IMR-90 (cell line): ENCODE data around the gene IL17D. TPM values are rescaled to one million over a fixed set of nuclear protein-coding genes. Genes with fewer than 3 reads are reported as not detected.

Source experiments
- ATAC-seq: fragments of 200-7000 bp; cut with Tn5 transposase; 2 replicates; pipeline ENCODE4 v1.9.1; 2020; ENCODE audit warnings: low read depth, mild to moderate bottlenecking, moderate library complexity
- BruUV-seq: library from RNA; stranded (reverse); fragments of 400-500 nt; replicated peaks from 2 replicates; lab custom pipeline; 2021; lab: Mats Ljungman, UMichigan
- CTCF ChIA-PET: fragments of 300-600 bp; formaldehyde crosslinking; extraction: SDS; loops from one replicate; lab custom pipeline; 2021; ENCODE audit warnings: antibody characterized with exemption; lab: Yijun Ruan, JAX
- POLR2A ChIA-PET: fragments of 300-600 bp; sonication (Branson Sonifier 250); formaldehyde crosslinking; loops from one replicate; lab custom pipeline; 2022; ENCODE audit warnings: antibody characterized with exemption; ENCODE audit not compliant: unreplicated experiment; lab: Charles Lee
- DNase-seq: peaks from one replicate; pipeline ENCODE4 v3.0.0; 2013
- H2AFZ ChIP-seq: replicated peaks from 2 replicates; pipeline ENCODE3; 2013; ENCODE audit warnings: low read length, mild to moderate bottlenecking; ENCODE audit not compliant: poor library complexity
- H2AK5ac ChIP-seq: 2 replicates; pipeline ENCODE4 v1.6.1; 2013; ENCODE audit warnings: low read depth, low read length, inconsistent platforms
- H2AK9ac ChIP-seq: replicated peaks from 2 replicates; pipeline ENCODE3; 2013; ENCODE audit warnings: mild to moderate bottlenecking, low read depth, low read length, moderate library complexity; ENCODE audit not compliant: poor library complexity
- H2BK120ac ChIP-seq: 2 replicates; pipeline ENCODE4 v1.6.1; 2013; ENCODE audit warnings: low read depth, low read length, inconsistent platforms
- H2BK15ac ChIP-seq: 3 replicates; pipeline ENCODE4 v1.6.1; 2013; ENCODE audit warnings: low read depth, low read length, inconsistent platforms
- H2BK20ac ChIP-seq: 2 replicates; pipeline ENCODE4 v1.6.1; 2013; ENCODE audit warnings: low read depth, mild to moderate bottlenecking, inconsistent platforms, low read length, moderate library complexity
- H2BK5ac ChIP-seq: 2 replicates; pipeline ENCODE4 v1.6.1; 2013; ENCODE audit warnings: mild to moderate bottlenecking, low read depth, low read length, inconsistent platforms; ENCODE audit not compliant: poor library complexity, severe bottlenecking
- H3K14ac ChIP-seq: replicated peaks from 2 replicates; pipeline ENCODE4 v1.6.1; 2013; ENCODE audit warnings: low read depth, low read length, inconsistent platforms
- H3K18ac ChIP-seq: 2 replicates; pipeline ENCODE4 v1.6.1; 2013; ENCODE audit warnings: low read depth, low read length, control low read depth
- H3K23ac ChIP-seq: 2 replicates; pipeline ENCODE4 v1.6.1; 2013; ENCODE audit warnings: low read depth, low read length, inconsistent platforms
- H3K27ac ChIP-seq: 2 replicates; pipeline ENCODE4 v1.5.1; 2013; ENCODE audit warnings: mild to moderate bottlenecking, control low read depth, low read length; ENCODE audit not compliant: insufficient read depth
- H3K27me3 ChIP-seq: 2 replicates; pipeline ENCODE4 v1.6.1; 2013; ENCODE audit warnings: low read length; ENCODE audit not compliant: control insufficient read depth, insufficient read depth
- H3K36me3 ChIP-seq: 2 replicates; pipeline ENCODE4 v1.6.1; 2013; ENCODE audit warnings: low read length, mixed read lengths; ENCODE audit not compliant: control insufficient read depth, insufficient read depth
- H3K4ac ChIP-seq: 2 replicates; pipeline ENCODE4 v1.6.1; 2013; ENCODE audit warnings: low read depth, low read length, inconsistent platforms
- H3K4me1 ChIP-seq: 2 replicates; pipeline ENCODE4 v1.6.1; 2013; ENCODE audit warnings: low read length, mixed read lengths; ENCODE audit not compliant: control insufficient read depth, insufficient read depth
- H3K4me2 ChIP-seq: 2 replicates; pipeline ENCODE4 v1.6.1; 2013; ENCODE audit warnings: low read depth, mild to moderate bottlenecking, control low read depth, low read length, moderate library complexity
- H3K4me3 ChIP-seq: 2 replicates; pipeline ENCODE4 v1.5.1; 2013; ENCODE audit warnings: low read depth, mild to moderate bottlenecking, control low read depth, low read length, moderate library complexity; ENCODE audit not compliant: insufficient read depth
- H3K56ac ChIP-seq: 2 replicates; pipeline ENCODE4 v1.6.1; 2013; ENCODE audit warnings: low read length, inconsistent platforms; ENCODE audit not compliant: insufficient read depth; ENCODE audit errors: extremely low read depth
- H3K79me1 ChIP-seq, 2 experiments: 2 replicates each; pipeline ENCODE4 v1.6.1; 2013; ENCODE audit warnings: low read length in 2 of 2, inconsistent platforms in 1 of 2, low read depth in 1 of 2
- H3K9ac ChIP-seq: 2 replicates; pipeline ENCODE4 v1.6.1; 2013; ENCODE audit warnings: low read depth, low read length, control low read depth
- H3K9me1 ChIP-seq: 2 replicates; pipeline ENCODE4 v1.6.1; 2013; ENCODE audit warnings: low read length, inconsistent platforms; ENCODE audit not compliant: insufficient read depth
- H3K9me3 ChIP-seq: 2 replicates; pipeline ENCODE4 v1.6.1; 2013; ENCODE audit warnings: low read length; ENCODE audit not compliant: control insufficient read depth, insufficient read depth
- H4K20me1 ChIP-seq: 2 replicates; pipeline ENCODE4 v1.6.1; 2013; ENCODE audit warnings: low read length, inconsistent platforms; ENCODE audit not compliant: insufficient read depth
- H4K5ac ChIP-seq: 2 replicates; pipeline ENCODE4 v1.6.1; 2013; ENCODE audit warnings: mild to moderate bottlenecking, low read depth, low read length, control low read depth
- H4K8ac ChIP-seq, 2 experiments: 2 replicates each; pipeline ENCODE4 v1.6.1; 2013; ENCODE audit warnings: low read depth in 2 of 2, low read length in 2 of 2, control low read depth in 1 of 2, inconsistent platforms in 1 of 2
- H4K91ac ChIP-seq: 2 replicates; pipeline ENCODE4 v1.6.1; 2013; ENCODE audit warnings: low read depth, low read length, inconsistent platforms; ENCODE audit not compliant: insufficient read depth
- CEBPB ChIP-seq: IDR thresholded peaks from 2 replicates; pipeline ENCODE4 v1.6.1; 2012; ENCODE audit warnings: low read depth, low read length, improper control_type of control experiment
- CHD1 ChIP-seq: IDR thresholded peaks from 2 replicates; pipeline ENCODE4 v1.6.1; 2012; ENCODE audit warnings: low read depth, low read length, improper control_type of control experiment
- FOS ChIP-seq: fragments of 150-350 bp; IDR thresholded peaks from 2 replicates; pipeline ENCODE4 v1.6.1; 2016; ENCODE audit warnings: low read depth, low read length
- NFE2L2 ChIP-seq: fragments of 150-350 bp; IDR thresholded peaks from 2 replicates; pipeline ENCODE4 v1.6.1; 2016; ENCODE audit warnings: low read depth, mild to moderate bottlenecking, low read length
- WGBS, 2 experiments: methylation state at CpG; one replicate each; pipeline versions ENCODE4 v1.1.5 to v1.1.7; 2013; ENCODE audit warnings: missing lambda C conversion rate in 2 of 2; ENCODE audit not compliant: insufficient read length in 1 of 2; ENCODE audit errors: extremely low coverage in 2 of 2; 5-methylcytosine and 5-hydroxymethylcytosine counted together
- dilution Hi-C: fragments of 300-500 bp; cut with HindIII; formaldehyde crosslinking; loops from one replicate; pipeline ENCODE4 v1.14.3; 2018; ENCODE audit warnings: low sequenced_read_pairs; ENCODE audit not compliant: unreplicated experiment
- in situ Hi-C: fragments of 300-500 bp; cut with MboI; formaldehyde crosslinking; loops from 3 replicates; pipeline ENCODE4 v1.14.3; 2019; ENCODE audit warnings: low sequenced_read_pairs, inconsistent platforms, mixed read lengths
- intact Hi-C: fragments of 100-400 bp; cut with micrococcal nuclease; formaldehyde crosslinking; loops from 2 replicates; pipeline ENCODE4 v1.10.0; 2022
- polyA plus RNA-seq, 3 experiments: library from polyadenylated mRNA; depleted of rRNA; stranded (reverse); fragments of >200 nt; gene quantifications; 2 replicates each; pipeline ENCODE4 v1.2.3, GENCODE V29; 2012; ENCODE audit warnings: low replicate concordance in 1 of 3
- total RNA-seq: library from RNA; depleted of rRNA; stranded (reverse); fragments of >200 nt; gene quantifications from 2 replicates; pipeline ENCODE4 v1.2.3, GENCODE V29; 2012
- TF ChIP-seq, protein P1 (sequence below): fragments of 150-350 bp; IDR thresholded peaks from 2 replicates; pipeline ENCODE4 v1.6.1; 2016; ENCODE audit warnings: low read depth, mild to moderate bottlenecking, low read length, moderate library complexity, borderline replicate concordance

Gene IL17D
- total and polyA plus RNA-seq, 2 of the 4 experiments (the other 2 are of a cell fraction) = 0.72 to 1.4 TPM

DNA sequence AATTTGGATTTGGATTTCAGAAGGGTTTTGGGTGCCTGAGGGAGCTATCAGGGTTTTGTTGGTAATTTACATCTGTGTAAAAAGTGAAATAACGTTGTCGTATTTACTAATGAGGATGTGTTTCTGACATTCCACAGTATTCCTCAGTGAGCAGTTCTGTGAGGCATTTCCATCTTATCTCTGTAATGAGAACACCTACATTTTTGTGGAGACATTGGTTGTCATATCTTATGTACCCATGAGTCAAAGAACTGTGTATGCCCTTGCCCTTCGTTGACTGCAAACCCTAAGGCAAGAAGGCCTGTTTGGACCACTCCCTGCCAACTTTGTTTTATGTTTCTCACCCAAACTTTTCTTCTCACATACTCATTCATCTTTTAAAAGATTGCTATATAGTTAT is 14.2 kb upstream of the IL17D start:
- H2AFZ ChIP-seq = no peak overlapping the region
- ATAC-seq (no peak), DNase-seq (no peak)
- ChIA-PET POLR2A (no interaction called here), CTCF (interaction anchor here (1.0 kb wide), 1 partner anchor 13 kb away, joined by 4 read pairs; no protein-coding TSS in a partner anchor)
- no CpG with 5 or more reads among the region's 3 CpGs for WGBS, 2 experiments
- intact Hi-C loops (loop anchor here (5.0 kb wide), 1 partner anchor 162 kb away; the partner anchor contains the start of gene CRYL1), dilution Hi-C loops (no loop called here), in situ Hi-C loops (no loop called here)
- H4K8ac ChIP-seq = no peak overlapping the region
- H2AK9ac ChIP-seq = no peak overlapping the region
- H3K36me3 ChIP-seq = no peaks in the 10 kb centered on the region
- no peaks in the 10 kb centered on the region for H3K9me3 ChIP-seq
- H3K9ac ChIP-seq = no peak overlapping the region
- H3K4ac ChIP-seq = no peak overlapping the region
- H3K18ac ChIP-seq = no peak overlapping the region
- H3K27me3 ChIP-seq = no peaks in the 10 kb centered on the region
- H3K27ac ChIP-seq = no peak overlapping the region
- H3K79me1 ChIP-seq = no peaks in the 10 kb centered on the region
- H3K23ac ChIP-seq = no peak overlapping the region
- no peak overlapping the region for H2BK5ac ChIP-seq
- no peak overlapping the region for H3K4me3 ChIP-seq
- H2BK15ac ChIP-seq = no peak overlapping the region
- H3K56ac ChIP-seq = no peak overlapping the region
- H2BK20ac ChIP-seq = no peak overlapping the region
- no peaks in the 10 kb centered on the region for H3K9me1 ChIP-seq
- H4K5ac ChIP-seq = no peak overlapping the region
- H3K4me1 ChIP-seq = peaks cover 2% of the 10 kb centered on the region; the same call in 1 of the 2 replicates
- no TSS peak for BruUV-seq
- H3K14ac ChIP-seq = no peak overlapping the region
- TF ChIP-seq FOS (no peak), CEBPB (no peak), CHD1 (no peak), NFE2L2 (no peak)
- TF ChIP-seq, protein P1, sequence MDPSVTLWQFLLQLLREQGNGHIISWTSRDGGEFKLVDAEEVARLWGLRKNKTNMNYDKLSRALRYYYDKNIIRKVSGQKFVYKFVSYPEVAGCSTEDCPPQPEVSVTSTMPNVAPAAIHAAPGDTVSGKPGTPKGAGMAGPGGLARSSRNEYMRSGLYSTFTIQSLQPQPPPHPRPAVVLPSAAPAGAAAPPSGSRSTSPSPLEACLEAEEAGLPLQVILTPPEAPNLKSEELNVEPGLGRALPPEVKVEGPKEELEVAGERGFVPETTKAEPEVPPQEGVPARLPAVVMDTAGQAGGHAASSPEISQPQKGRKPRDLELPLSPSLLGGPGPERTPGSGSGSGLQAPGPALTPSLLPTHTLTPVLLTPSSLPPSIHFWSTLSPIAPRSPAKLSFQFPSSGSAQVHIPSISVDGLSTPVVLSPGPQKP = no peak
- no peak overlapping the region for H3K4me2 ChIP-seq
- no peak overlapping the region for H2AK5ac ChIP-seq
- no peaks in the 10 kb centered on the region for H4K20me1 ChIP-seq
- H4K91ac ChIP-seq = no peak overlapping the region
- H2BK120ac ChIP-seq = no peak overlapping the region
